ENCODE results near the gene SYNGAP1. TPM values are rescaled to one million over a fixed set of nuclear protein-coding genes. Genes with fewer than 3 reads are reported as not detected.

Gene SYNGAP1
- total RNA-seq, 1 donor, result 6.9 TPM

DNA sequence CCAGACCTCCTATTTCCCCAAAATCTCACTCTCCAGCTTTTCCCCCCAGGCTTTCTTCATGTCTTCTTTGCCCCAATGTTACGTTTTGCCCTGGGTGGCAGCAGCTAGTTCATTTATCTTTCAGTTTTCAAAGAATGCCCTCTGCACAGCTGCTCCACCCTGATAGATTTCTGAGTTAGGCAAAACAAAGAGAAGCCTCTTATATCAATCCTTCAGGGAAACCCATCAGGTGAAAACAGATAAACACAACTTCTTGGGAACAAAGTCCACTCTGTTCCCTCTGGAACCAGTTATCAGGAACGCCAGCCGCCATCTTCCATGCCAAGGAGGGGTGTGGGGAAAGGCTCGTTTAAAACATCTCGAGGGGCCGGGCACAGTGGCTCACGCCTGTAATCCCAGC is 68.5 kb downstream of the SYNGAP1 start:
- TF ChIP-seq, protein P1, sequence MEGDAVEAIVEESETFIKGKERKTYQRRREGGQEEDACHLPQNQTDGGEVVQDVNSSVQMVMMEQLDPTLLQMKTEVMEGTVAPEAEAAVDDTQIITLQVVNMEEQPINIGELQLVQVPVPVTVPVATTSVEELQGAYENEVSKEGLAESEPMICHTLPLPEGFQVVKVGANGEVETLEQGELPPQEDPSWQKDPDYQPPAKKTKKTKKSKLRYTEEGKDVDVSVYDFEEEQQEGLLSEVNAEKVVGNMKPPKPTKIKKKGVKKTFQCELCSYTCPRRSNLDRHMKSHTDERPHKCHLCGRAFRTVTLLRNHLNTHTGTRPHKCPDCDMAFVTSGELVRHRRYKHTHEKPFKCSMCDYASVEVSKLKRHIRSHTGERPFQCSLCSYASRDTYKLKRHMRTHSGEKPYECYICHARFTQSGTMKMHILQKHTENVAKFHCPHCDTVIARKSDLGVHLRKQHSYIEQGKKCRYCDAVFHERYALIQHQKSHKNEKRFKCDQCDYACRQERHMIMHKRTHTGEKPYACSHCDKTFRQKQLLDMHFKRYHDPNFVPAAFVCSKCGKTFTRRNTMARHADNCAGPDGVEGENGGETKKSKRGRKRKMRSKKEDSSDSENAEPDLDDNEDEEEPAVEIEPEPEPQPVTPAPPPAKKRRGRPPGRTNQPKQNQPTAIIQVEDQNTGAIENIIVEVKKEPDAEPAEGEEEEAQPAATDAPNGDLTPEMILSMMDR (IDR thresholded peaks at IDR 0.05; ENCODE audit: extremely low read depth, low read depth, low read length), result no peak
- DNase-seq (ENCODE audit: insufficient read length, low spot score, missing footprints), result no peak
- Histone ChIP-seq H2AFZ (ENCODE audit: low read length) (no peak overlapping the region), H3K36me3 (ENCODE audit: insufficient read depth, low read length) (no peaks in the 10 kb centered on the region), H3K4me3 (ENCODE audit: insufficient read depth, low read length) (no peak overlapping the region), H3K4me2 (ENCODE audit: insufficient read depth, low read length) (no peak overlapping the region), H4K20me1 (ENCODE audit: insufficient read depth, low read length) (no peaks in the 10 kb centered on the region), H3K4me1 (ENCODE audit: insufficient read depth, low read length) (no peaks in the 10 kb centered on the region), H3K79me2 (ENCODE audit: insufficient read depth, low read length) (no peaks in the 10 kb centered on the region), H3K27me3 (ENCODE audit: insufficient read depth, low read length) (peaks cover 12% of the 10 kb centered on the region), H3K27ac (ENCODE audit: low read depth, low read length) (no peak overlapping the region), H3K9me3 (ENCODE audit: low read depth, low read length) (no peaks in the 10 kb centered on the region)

DNA sequence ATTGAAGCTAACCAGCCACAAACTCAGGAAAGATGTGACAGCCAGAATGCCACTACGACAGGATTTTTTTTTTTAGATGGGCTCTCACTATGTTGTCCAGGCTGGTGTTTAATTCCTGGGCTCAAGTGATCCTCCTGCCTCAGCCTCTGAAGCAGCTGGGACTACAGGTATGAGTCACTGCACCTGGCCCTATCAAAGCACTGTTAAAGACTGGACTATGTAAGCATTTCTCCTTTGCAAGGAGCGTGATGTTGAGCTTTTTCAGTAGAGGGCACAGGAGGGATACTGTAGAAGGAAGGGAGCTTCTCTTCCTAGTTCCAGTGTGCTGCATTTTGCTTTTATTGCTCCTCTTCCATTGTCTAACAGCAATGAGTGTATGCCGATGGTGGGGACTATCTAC is 70.3 kb downstream of the SYNGAP1 start:
- Histone ChIP-seq H2AFZ (ENCODE audit: low read length) (no peak overlapping the region), H3K36me3 (ENCODE audit: insufficient read depth, low read length) (no peaks in the 10 kb centered on the region), H4K20me1 (ENCODE audit: insufficient read depth, low read length) (no peaks in the 10 kb centered on the region), H3K27me3 (ENCODE audit: insufficient read depth, low read length) (peaks cover 12% of the 10 kb centered on the region), H3K4me2 (ENCODE audit: insufficient read depth, low read length) (no peak overlapping the region), H3K27ac (ENCODE audit: low read depth, low read length) (no peak overlapping the region), H3K4me1 (ENCODE audit: insufficient read depth, low read length) (no peaks in the 10 kb centered on the region), H3K9me3 (ENCODE audit: low read depth, low read length) (no peaks in the 10 kb centered on the region), H3K79me2 (ENCODE audit: insufficient read depth, low read length) (no peaks in the 10 kb centered on the region), H3K4me3 (ENCODE audit: insufficient read depth, low read length) (no peak overlapping the region)
- no peak for DNase-seq (ENCODE audit: insufficient read length, low spot score, missing footprints)
- TF ChIP-seq, protein P1 (IDR thresholded peaks at IDR 0.05; ENCODE audit: extremely low read depth, low read depth, low read length), result no peak

DNA sequence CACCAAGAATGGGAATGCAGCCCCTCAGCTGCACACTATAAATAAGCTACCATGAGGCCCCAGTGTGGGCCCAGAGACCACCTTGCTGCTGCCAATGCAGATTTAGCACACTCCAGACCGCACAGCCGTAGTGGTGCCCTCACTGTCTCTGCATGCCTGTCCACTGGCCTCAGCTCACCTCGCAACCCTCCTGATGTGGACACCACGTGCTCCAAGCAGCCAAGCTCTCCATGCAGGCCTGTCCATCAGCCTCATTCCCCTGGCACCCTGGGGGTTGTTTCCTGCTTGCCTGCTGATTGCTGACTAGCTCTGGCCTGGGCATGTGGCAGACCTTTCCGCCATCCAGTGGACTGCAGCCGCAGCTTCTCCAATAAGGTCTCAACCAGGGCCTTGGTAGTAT is 70.8 kb downstream of the SYNGAP1 start:
- Histone ChIP-seq H3K27me3 (ENCODE audit: insufficient read depth, low read length) (peaks cover 12% of the 10 kb centered on the region), H3K79me2 (ENCODE audit: insufficient read depth, low read length) (no peaks in the 10 kb centered on the region), H3K4me2 (ENCODE audit: insufficient read depth, low read length) (no peak overlapping the region), H4K20me1 (ENCODE audit: insufficient read depth, low read length) (no peaks in the 10 kb centered on the region), H3K4me3 (ENCODE audit: insufficient read depth, low read length) (no peak overlapping the region), H3K4me1 (ENCODE audit: insufficient read depth, low read length) (no peaks in the 10 kb centered on the region), H3K27ac (ENCODE audit: low read depth, low read length) (no peak overlapping the region), H3K9me3 (ENCODE audit: low read depth, low read length) (no peaks in the 10 kb centered on the region), H3K36me3 (ENCODE audit: insufficient read depth, low read length) (no peaks in the 10 kb centered on the region), H2AFZ (ENCODE audit: low read length) (no peak overlapping the region)
- no peak for DNase-seq (ENCODE audit: insufficient read length, low spot score, missing footprints)
- TF ChIP-seq, protein P1 (IDR thresholded peaks at IDR 0.05; ENCODE audit: extremely low read depth, low read depth, low read length), result no peak

DNA sequence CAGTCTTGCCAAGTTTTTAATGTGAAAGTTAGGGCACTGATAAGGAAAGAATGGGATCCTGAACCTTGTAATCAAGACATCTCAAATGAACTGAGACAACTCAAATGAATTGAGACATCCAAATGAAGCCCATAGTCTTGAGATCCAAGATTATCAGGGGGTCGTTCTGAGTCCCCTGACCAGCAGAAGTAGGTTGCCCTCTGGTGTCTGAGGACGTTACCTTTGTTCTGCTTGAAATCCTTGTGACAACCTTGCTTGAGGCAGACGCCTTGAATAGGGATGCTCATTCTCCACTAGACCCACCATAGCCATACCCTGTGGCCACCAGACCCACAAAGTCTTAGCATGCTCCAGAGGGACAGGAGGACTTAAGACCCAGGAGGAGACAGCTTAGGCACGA is 72.2 kb downstream of the SYNGAP1 start:
- H3K4me1 ChIP-seq (ENCODE audit: insufficient read depth, low read length), result no peaks in the 10 kb centered on the region
- H3K79me2 ChIP-seq (ENCODE audit: insufficient read depth, low read length), result no peaks in the 10 kb centered on the region
- no peak overlapping the region for H3K4me2 ChIP-seq (ENCODE audit: insufficient read depth, low read length)
- H2AFZ ChIP-seq (ENCODE audit: low read length), result no peak overlapping the region
- H3K27me3 ChIP-seq (ENCODE audit: insufficient read depth, low read length), result peaks cover 12% of the 10 kb centered on the region
- H4K20me1 ChIP-seq (ENCODE audit: insufficient read depth, low read length), result no peaks in the 10 kb centered on the region
- TF ChIP-seq, protein P1 (IDR thresholded peaks at IDR 0.05; ENCODE audit: extremely low read depth, low read depth, low read length), result no peak
- H3K27ac ChIP-seq (ENCODE audit: low read depth, low read length), result no peak overlapping the region
- DNase-seq (ENCODE audit: insufficient read length, low spot score, missing footprints), result no peak
- no peaks in the 10 kb centered on the region for H3K36me3 ChIP-seq (ENCODE audit: insufficient read depth, low read length)
- no peaks in the 10 kb centered on the region for H3K9me3 ChIP-seq (ENCODE audit: low read depth, low read length)
- H3K4me3 ChIP-seq (ENCODE audit: insufficient read depth, low read length), result no peak overlapping the region

All from osteoblast (primary cell).